Kidney epithelial cell (primary cell): Measurements from ENCODE around the gene CHST14. TPM values are rescaled to one million over a fixed set of nuclear protein-coding genes. Genes with fewer than 3 reads are reported as not detected.

Source experiments
- DNase-seq: peaks from one replicate; pipeline ENCODE4 v3.0.0-alpha.2; 2010; ENCODE audit warnings: low read depth
- H3K27me3 ChIP-seq: 2 replicates; pipeline ENCODE4 v1.6.0; 2011; ENCODE audit warnings: low read length; ENCODE audit not compliant: control insufficient read depth, insufficient read depth
- H3K36me3 ChIP-seq: 2 replicates; pipeline ENCODE4 v1.5.1; 2011; ENCODE audit warnings: low read length; ENCODE audit not compliant: control insufficient read depth, insufficient read depth
- H3K4me3 ChIP-seq: 2 replicates; pipeline ENCODE4 v1.5.1; 2011; ENCODE audit warnings: low read depth, mild to moderate bottlenecking, control low read depth, low read length
- CTCF ChIP-seq: IDR thresholded peaks from 2 replicates; pipeline ENCODE4 v1.5.1; 2011; ENCODE audit warnings: mild to moderate bottlenecking, moderate library complexity, low read length, control low read depth, inconsistent platforms; ENCODE audit not compliant: insufficient read depth, poor library complexity, severe bottlenecking
- total RNA-seq: library from RNA; depleted of rRNA; stranded (reverse); fragments of >200 nt; gene quantifications from 2 replicates; pipeline ENCODE4 v1.2.3, GENCODE V29; 2015

CHST14 gene
- total RNA-seq, 1 donor from 2014 or later: 25.8 TPM

GRCh38 chr15:40510201-40510600, 39.4 kb downstream of the CHST14 start:
- no peak overlapping the region for H3K4me3 ChIP-seq
- peaks cover 9% of the 10 kb centered on the region for H3K27me3 ChIP-seq
- DNase-seq: no peak
- no peak for TF ChIP-seq CTCF
- H3K36me3 ChIP-seq: no peaks in the 10 kb centered on the region

- H3K4me3 ChIP-seq: peak overlapping the region; percentile 40
- peaks cover 9% of the 10 kb centered on the region for H3K27me3 ChIP-seq
- DNase-seq: no peak
- H3K36me3 ChIP-seq: no peaks in the 10 kb centered on the region
- TF ChIP-seq CTCF: no peak
These were observed 40.3 kb downstream of the CHST14 start for GRCh38 chr15:40511093-40511471.

- no peaks in the 10 kb centered on the region for H3K36me3 ChIP-seq
- no peak for DNase-seq
- peaks cover 9% of the 10 kb centered on the region for H3K27me3 ChIP-seq
- H3K4me3 ChIP-seq: peak overlapping the region; percentile 40
- no peak for TF ChIP-seq CTCF
These were observed 40.8 kb downstream of the CHST14 start for GRCh38 chr15:40511472-40512133.

- Histone ChIP-seq H3K27me3 (peaks cover 7% of the 10 kb centered on the region), H3K36me3 (no peaks in the 10 kb centered on the region), H3K4me3 (no peak overlapping the region)
- TF ChIP-seq CTCF: no peak
- DNase-seq: no peak
These were observed 41.7 kb downstream of the CHST14 start for GRCh38 chr15:40512440-40512839.

- no peak for TF ChIP-seq CTCF
- Histone ChIP-seq H3K27me3 (peaks cover 7% of the 10 kb centered on the region), H3K4me3 (no peak overlapping the region), H3K36me3 (no peaks in the 10 kb centered on the region)
- no peak for DNase-seq
These were observed 42.8 kb downstream of the CHST14 start for GRCh38 chr15:40513609-40514008.

- no peak for DNase-seq
- Histone ChIP-seq H3K27me3 (peaks cover 2% of the 10 kb centered on the region), H3K36me3 (no peaks in the 10 kb centered on the region), H3K4me3 (no peak overlapping the region)
- TF ChIP-seq CTCF: no peak
These were observed 45.5 kb downstream of the CHST14 start for GRCh38 chr15:40516322-40516721.
